ENCODE results near the gene ATP8A2.

Gene ATP8A2

DNA sequence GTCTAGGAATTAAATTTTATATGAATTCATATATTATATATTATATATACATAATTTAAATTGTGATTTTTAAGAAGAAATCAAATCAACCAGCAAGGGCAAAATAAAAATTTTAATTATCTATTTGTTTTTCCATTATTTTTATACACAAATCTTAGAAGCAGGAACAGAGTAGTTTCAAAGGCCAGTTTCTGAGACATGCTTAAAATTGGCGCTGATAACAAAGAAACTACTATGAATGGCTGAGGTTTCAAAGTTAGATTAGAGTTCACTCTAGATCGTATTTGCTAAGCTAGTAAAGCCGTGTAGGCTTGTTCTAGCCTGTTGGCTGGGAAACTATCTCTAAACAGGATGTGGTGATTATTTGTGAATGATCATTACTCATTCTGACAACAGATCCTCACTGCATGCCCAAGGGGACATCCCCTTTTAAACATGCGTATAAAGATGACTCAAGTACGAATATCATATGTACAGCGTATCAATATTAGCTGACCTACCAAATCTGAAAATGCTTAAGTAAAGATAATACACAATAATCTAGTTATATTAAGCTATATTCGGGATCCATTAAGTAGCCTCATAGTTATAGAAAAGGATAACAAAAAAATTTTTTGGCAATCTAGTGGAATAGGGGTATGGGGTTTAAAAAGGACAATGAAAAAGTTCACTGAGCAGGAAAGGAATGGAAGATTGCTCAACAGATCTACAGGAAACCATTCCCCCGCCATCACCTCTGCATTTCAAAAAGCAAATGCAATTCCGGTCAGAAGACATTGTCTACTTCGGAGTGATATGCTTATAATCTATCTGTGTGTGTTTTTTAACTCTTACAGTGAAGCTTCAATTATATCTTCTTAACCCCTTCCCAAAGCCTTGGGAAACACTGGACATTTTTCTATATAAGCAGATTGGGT, 529.9 kb downstream of the ATP8A2 start:
- peak; percentile 55 to 86 for DNase-seq

DNA sequence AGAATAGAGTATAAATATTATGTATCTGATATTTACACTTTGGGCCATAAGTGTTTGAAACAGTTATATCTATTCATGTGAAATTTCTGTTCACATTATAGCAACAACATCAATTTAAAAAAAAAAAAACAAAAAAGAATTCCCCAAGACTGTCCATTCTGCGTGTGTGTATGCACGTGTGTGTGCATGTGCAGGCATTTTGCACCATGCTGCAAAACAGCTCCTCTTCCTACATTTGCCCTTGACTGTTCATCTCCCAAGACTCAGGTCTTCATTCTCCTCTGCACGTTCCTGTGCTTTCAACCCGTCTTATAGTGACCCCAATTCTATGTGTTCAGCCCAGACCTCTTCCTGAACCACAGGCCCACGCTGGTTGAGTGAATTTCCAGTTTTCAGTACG, 530.7 kb downstream of the ATP8A2 start:
- no peak for DNase-seq

DNA sequence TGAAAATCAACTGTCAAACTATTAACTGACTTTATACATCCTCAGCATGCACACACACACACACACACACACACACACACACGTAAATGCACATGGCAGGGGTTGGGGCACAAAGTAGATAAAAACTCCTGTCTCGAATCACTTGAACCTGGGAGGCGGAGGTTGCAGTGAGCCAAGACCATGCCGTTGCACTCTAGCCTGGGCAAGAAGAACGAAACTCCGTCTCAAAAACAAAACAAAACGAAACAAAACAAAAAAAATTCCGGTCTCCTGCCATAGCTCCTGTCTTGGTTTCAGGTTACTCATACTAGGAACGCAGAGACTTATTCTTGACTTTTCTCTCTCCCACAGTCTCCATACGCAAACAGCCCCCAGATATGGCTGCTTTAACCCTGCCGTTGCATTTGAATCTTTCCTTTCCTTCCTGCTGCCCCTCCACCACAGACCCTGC, 531.1 kb downstream of the ATP8A2 start:
- DNase-seq = peak; percentile 13 to 47

DNA sequence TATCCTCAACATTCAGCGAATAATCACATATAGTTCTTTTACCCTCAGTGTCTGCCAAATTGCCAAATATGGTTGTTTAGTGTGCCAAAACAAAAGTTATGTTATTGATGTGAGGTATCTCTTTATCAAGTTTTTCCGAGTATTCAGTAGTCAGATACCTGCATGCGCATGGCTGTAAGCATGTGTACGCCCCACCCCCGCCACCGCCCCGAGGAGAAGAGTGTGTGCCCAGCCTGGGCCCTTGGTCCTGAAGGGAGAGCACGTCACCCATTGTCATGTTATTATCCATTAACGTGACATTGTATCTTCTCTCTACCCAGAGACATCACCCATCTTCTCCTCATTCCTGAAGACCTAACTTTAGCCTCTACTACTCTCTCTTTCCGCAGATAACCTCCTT, 533.1 kb downstream of the ATP8A2 start:
- DNase-seq = no peak

DNA sequence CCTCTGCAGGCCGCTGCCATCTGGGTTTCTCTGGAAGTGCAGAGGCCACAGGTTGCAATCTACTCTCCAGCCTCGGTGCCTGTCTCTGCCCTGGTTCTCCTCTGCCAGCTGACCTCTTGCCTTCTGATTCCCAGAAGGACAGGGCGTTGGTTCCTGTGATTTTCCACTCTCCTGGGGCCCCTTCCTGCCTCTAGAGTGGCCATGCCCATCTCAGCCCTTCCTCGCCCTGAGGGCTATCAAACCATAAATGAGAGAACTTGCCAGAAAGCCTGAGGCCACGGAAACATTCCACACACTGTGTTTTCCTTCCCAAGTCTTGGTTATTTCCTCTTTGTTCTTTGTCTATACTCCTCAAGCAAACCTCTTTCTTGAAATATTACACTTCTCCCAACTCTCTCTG, 533.8 kb downstream of the ATP8A2 start:
- DNase-seq = no peak

- no peak for DNase-seq
These were observed 534.5 kb downstream of the ATP8A2 start for GRCh38 chr13:25906191-25906661.

DNA sequence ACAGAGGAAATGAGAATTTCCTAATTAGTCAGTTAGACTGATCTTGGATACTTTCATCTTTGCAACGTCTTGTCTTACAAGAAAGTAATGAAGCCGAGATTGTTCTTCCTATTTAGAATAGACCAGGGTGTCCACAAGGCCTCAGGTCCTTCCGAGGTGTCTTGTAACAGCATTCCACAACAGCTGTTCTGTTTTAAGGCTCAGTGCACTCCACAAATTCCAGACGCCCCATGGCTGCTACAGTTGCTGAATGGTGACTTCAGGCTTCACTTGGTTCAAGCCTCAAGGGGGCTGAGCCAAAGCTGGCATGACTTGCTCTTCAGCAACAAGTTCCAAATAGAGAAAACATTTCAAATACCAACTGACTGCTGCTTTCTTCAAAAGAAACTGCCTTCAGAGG, 536.6 kb downstream of the ATP8A2 start:
- DNase-seq = no peak

DNA sequence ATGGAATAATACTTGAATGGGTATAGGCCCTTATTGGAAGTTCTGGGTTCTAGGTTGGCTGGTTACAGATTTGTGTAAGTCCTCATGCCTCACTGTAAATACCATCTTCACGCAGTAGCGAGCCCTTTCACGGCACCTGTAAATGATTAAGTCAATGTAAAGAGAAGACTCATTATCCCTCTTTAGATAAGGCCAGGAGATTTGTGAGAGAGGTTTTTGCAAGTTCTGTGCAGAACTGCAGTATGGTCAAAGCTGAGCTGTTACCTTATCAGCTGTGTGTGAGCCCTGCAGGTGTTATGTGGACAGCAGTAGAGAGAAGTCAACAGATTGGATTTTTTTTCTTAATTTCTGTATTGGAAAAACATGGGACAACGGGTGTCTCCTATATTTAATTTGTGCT, 538.5 kb downstream of the ATP8A2 start:
- no peak for DNase-seq

GRCh38 chr13:25910991-25911419, 539.2 kb downstream of the ATP8A2 start:
- DNase-seq = no peak

DNA sequence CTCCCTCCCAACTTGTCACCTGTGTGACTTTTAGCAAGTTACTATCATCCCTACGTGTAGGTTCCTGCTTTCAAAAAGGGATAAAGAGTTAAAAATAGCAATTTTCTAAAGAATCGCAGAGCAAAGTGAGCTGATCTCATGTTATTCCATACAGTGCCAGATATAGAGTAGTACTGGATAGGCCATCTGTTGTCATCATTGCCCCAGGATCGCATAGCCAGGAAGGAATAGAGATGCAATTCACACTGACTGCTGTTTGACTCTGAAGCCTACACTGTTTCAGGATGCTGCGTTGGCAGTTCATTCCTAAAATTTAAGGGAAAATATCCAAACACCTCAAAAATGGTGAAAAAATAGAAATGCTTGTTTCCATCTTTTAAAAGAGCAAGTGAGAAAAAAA, 541.2 kb downstream of the ATP8A2 start:
- no peak for DNase-seq

DNA sequence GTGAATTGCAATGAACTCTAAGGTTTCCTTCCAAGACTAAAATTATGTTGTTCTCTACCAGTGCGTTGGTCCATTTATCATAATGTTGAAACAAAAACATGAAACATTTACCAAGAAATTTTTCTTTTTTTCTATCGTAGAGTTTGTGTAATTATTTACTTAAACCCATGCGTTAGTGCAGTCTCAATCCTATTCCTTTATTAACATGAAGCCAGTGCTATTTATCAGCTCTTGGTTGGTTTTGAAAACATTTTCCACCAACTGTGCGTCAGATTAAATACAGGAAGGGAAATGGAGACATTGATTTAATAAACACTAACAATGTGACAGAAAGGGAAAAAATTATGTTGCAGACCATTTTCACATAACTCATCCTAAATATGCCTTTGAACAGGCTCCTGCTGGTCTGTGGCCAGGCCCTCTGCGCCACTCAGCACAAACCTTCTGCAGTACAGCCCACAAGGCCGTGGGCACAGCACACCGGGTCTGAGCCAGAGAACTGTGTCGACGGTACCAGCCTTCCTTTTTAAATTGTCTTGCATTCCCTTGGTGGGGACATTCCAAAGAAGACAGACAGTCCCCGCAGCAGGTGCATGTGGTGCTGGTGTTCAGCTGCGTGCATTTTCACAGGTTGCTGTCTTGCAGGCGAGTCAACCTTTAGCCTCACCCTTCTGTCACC, 544.2 kb downstream of the ATP8A2 start:
- no peak for DNase-seq

- DNase-seq = no peak
These were observed 548.5 kb downstream of the ATP8A2 start for GRCh38 chr13:25920277-25920676.

DNA sequence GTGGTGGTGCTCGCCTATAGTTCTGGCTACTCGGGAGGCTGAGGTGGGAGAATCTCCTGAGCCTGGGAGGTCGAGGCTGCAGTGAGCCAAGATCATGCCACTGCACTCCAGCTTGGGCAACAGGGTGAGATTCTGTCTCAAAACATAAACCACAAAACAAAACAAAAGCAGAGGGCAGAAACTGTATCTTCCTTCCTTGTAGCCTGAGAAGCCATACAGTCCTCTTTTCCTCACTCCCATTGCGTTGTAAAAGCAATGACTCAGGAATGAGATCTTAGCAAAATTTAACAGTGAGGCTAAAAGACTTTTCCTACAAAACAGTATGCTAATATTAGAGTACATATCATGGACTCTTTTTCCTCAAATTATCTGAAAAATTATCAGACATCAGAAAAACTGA, 549.2 kb downstream of the ATP8A2 start:
- DNase-seq = no peak

DNA sequence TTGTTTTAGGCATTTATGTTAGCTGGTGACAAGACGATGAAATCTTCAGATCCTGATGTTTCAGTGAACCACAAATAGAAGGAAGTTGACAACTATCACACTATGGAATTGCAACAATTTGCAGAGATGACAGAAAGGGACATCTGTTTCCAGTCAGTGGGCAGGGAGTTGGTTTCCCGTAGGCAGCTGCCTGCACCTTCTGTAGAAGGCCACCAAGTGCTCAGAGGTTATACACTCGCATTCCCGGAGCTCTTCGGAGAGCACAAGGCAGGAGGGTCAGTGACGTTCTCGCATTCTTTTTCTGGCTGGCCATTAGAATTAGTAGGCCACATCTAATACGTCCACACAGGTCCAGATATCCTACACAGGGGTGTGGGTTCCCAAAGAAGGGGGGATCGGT, 550.6 kb downstream of the ATP8A2 start:
- DNase-seq = no peak

- no peak for DNase-seq
These were observed 551.7 kb downstream of the ATP8A2 start for GRCh38 chr13:25923217-25924085.

DNA sequence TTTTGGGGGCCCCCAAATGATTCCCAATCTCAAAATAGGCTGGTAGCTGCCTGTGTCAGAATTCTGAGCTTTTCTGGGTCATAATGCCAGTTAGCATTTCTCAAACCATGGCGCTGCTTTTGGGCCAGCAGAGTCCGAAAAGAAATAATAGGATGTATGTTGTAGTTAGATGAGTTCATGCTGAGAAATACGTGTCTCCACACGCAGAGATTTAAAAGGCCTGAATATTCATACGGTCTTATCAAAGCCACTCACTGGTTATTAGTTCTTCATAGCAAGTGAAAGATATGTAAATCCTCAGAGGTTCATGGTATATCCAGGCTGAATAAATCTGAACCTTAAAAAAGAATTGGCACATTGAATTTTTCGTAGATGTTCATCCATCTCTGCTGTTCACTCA, 555.6 kb downstream of the ATP8A2 start:
- DNase-seq = no peak

GRCh38 chr13:25927932-25928331, 556.2 kb downstream of the ATP8A2 start:
- DNase-seq = no peak

GRCh38 chr13:25928941-25929505, 557.2 kb downstream of the ATP8A2 start:
- DNase-seq = no peak

- no peak for DNase-seq
These were observed 558.0 kb downstream of the ATP8A2 start for GRCh38 chr13:25929816-25930215.

DNA sequence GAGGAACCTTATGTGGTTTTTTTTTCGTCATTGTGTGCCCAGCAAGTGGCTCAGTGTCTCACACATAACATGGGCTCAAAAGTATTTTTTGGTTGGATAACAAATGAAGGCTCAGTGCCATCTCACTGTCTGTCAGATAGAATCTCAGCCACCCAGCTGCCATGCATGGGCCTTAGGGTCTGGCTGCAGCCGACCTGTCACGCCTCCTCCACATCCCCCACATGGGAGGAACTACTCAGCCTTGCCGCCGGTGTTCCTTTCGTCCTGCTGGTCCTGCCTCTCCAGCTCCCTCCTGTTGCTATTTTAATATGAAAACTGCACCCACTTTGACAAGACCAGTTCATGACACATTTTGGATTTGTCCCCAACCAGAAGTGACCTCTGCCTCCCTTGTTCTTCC, 558.9 kb downstream of the ATP8A2 start:
- no peak for DNase-seq

- DNase-seq = no peak
These were observed 560.6 kb downstream of the ATP8A2 start for GRCh38 chr13:25932365-25932764.

DNA sequence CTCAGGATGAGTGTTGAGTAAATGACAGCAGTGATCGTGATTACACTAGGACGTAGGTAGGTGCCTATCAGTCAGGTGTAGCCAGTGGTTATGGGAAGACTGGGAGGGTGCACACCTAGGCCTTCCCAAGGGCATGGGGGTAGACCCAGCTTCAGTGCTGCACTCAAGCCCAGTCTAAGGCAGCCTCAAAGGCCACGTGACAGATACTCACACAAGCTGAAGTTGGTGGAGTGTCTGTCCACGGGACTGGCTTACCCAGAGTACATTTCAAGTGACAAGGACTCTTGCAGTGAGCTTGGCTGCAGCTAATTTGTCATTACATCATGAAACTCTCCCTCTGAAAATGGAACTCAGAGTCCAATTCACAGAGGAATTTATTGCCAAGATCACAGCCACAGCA, 561.7 kb downstream of the ATP8A2 start:
- DNase-seq = no peak

- DNase-seq = no peak
These were observed 562.4 kb downstream of the ATP8A2 start for GRCh38 chr13:25934127-25934526.
